DMS53 treated with DMSO at 0.1 percent for 48 hours (cell line): ENCODE measurements around the gene STT3A.

Experiments
- DNase-seq: peaks from one replicate; lab custom pipeline; 2025; ENCODE audit not compliant: unreplicated experiment; lab: John Stamatoyannopoulos, UW

STT3A gene

DNA sequence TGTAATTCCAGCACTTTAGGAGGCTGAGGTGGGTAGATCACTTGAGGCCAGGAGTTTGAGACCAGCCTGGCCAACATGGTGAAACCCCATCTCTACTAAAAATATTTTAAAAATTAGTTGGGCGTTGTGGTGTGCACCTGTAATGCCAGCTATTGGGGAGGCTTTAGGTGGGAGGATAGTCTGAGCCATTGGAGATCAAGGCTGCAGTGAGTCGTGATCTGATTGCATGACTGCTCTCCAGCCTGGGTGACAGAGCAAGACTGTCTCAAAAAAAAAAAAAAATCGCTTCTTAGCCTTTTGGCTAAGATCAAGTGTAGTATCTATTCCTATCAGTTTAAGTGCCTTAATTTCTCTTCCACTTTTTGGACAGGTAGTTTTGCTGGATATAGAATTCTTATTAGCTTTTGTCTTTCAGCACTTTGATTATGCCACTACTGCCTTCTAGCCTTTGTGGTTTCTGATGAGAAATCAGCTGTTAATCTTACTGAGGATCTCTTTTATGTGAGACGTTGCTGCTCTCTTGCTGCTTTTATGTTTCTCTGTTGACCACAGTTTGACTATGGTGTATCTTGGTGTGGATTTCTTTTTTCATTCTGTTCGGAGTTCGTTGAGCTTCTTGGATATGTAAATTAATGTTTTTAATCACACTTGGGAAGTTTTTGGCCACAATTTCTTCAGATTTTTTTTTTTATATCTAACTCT lies 57.0 kb downstream of the STT3A start:
- no peak for DNase-seq

DNA sequence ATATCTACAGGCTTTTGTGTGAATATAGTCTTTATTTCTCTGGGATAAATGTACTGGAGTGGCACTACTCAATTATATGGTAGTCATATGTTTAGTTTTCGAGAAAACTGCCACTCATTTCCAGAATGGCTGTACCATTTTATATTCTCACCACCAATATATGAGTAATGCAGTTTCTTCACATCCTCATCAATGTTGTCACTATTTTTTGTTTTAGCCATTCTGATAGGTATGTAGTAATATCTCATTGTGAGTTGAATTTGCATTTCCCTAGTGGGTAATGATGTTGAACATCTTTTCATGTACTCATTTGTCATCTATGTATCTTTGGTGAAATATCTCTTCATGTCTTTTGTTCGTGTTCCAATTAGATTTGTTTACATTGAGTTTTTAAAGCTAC lies 70.0 kb downstream of the STT3A start:
- DNase-seq: no peak

DNA sequence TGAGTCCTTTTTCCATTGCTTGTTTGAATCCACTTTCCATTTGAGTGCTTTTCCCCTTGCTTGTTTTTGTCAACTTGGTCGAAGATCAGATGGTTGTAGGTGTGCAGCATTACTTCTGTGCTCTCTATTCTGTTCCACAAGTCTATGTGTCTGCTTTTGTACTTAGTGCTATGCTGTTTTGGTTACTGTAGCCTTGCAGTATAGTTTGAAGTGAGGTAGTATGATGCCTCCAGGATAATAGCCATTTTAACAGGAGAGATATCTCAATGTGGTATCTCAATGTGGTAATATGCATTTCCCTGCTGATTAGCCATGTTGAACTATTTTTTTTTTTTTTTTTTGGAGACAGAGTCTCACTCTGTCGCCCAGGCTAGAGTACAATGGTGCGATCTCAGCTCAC lies 71.3 kb downstream of the STT3A start:
- DNase-seq: no peak

- DNase-seq: no peak
These were observed 74.5 kb downstream of the STT3A start for GRCh38 chr11:125667151-125667550.

- DNase-seq: no peak
These were observed 77.5 kb downstream of the STT3A start for GRCh38 chr11:125670172-125670571.

GRCh38 chr11:125671561-125671960 lies 78.9 kb downstream of the STT3A start:
- no peak for DNase-seq
